Measurements from ENCODE around the gene CCDC80. TPM values are rescaled to one million over a fixed set of nuclear protein-coding genes. Genes with fewer than 3 reads are reported as not detected.

The CCDC80 gene
- total RNA-seq, 1 donor from 2014 or later: 0.86 TPM

DNA sequence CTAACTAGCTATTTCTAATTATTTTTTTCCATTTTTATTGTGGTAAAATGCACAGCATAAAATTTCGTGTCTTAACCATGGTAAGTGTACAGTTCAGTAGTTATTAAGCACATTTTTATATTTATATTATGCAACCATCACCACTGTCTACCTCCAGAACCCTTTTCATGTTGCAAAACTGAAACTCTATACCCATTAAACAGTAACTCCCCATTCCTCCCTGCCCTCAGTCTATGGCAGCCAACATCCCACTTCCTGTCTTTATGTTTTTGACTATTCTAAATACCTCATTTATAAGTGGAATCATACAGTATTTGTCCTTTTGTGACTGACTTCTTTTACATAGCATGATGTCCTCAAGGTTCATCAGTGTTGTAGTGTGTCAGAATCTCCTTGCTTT, 53.6 kb downstream of the CCDC80 start:
- H3K27ac Mint-ChIP-seq (ENCODE audit: unreplicated experiment): no peak overlapping the region
- no peaks in the 10 kb centered on the region for H3K9me3 Mint-ChIP-seq (ENCODE audit: unreplicated experiment)
- no peak overlapping the region for H3K4me3 Mint-ChIP-seq (ENCODE audit: unreplicated experiment)
- no peaks in the 10 kb centered on the region for H3K27me3 Mint-ChIP-seq (ENCODE audit: unreplicated experiment)
- H3K36me3 Mint-ChIP-seq (ENCODE audit: unreplicated experiment): no peaks in the 10 kb centered on the region
- DNase-seq: no peak
- no peaks in the 10 kb centered on the region for H3K4me1 Mint-ChIP-seq (ENCODE audit: low read depth, unreplicated experiment)
- TF ChIP-seq, protein P1, sequence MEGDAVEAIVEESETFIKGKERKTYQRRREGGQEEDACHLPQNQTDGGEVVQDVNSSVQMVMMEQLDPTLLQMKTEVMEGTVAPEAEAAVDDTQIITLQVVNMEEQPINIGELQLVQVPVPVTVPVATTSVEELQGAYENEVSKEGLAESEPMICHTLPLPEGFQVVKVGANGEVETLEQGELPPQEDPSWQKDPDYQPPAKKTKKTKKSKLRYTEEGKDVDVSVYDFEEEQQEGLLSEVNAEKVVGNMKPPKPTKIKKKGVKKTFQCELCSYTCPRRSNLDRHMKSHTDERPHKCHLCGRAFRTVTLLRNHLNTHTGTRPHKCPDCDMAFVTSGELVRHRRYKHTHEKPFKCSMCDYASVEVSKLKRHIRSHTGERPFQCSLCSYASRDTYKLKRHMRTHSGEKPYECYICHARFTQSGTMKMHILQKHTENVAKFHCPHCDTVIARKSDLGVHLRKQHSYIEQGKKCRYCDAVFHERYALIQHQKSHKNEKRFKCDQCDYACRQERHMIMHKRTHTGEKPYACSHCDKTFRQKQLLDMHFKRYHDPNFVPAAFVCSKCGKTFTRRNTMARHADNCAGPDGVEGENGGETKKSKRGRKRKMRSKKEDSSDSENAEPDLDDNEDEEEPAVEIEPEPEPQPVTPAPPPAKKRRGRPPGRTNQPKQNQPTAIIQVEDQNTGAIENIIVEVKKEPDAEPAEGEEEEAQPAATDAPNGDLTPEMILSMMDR (IDR thresholded peaks at IDR 0.05; ENCODE audit: partially characterized antibody, unreplicated experiment): no peak

DNA sequence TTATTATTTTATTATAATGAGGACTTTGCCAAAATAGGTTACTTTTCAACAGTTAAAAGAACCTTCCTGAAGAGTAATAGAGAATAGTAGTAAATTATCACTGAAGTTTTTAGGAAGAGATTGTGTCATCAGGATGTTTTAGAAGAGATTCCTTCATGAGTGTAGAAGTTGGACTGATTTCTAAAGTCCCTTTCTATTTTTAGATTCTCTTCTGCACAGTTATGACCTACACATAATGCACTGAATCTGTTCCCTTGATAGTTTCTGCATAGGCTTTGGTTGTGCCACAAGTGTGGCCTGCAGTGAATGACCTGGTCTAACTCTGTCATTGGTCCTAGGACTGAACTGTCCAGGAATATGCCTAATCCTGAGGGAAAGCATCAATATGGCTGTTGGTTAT, 55.2 kb downstream of the CCDC80 start:
- Mint-ChIP-seq H3K36me3 (ENCODE audit: unreplicated experiment) (no peaks in the 10 kb centered on the region), H3K27me3 (ENCODE audit: unreplicated experiment) (no peaks in the 10 kb centered on the region), H3K27ac (ENCODE audit: unreplicated experiment) (no peak overlapping the region), H3K9me3 (ENCODE audit: unreplicated experiment) (no peaks in the 10 kb centered on the region), H3K4me3 (ENCODE audit: unreplicated experiment) (no peak overlapping the region), H3K4me1 (ENCODE audit: low read depth, unreplicated experiment) (no peaks in the 10 kb centered on the region)
- no peak for DNase-seq
- TF ChIP-seq, protein P1 (IDR thresholded peaks at IDR 0.05; ENCODE audit: partially characterized antibody, unreplicated experiment): no peak

DNA sequence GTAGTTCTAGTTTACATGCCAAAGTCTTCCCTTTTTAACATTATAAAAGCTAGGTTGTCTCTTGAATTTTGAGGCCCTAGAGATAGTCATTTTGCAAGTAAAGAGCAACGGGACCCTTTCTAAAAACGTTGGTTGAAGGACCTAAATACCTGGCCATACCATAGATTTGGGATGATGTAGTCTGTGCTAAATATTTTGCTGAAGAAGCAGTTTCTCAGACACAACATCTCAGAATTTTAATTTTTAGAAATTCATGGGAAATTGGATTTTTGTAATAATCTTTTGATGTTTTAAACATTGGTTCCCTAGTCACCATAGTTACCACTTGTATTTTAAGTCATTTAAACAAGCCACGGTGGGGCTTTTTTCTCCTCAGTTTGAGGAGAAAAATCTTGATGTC, 57.8 kb downstream of the CCDC80 start:
- TF ChIP-seq, protein P1 (IDR thresholded peaks at IDR 0.05; ENCODE audit: partially characterized antibody, unreplicated experiment): no peak
- Mint-ChIP-seq H3K27ac (ENCODE audit: unreplicated experiment) (no peak overlapping the region), H3K27me3 (ENCODE audit: unreplicated experiment) (no peaks in the 10 kb centered on the region), H3K9me3 (ENCODE audit: unreplicated experiment) (no peaks in the 10 kb centered on the region), H3K4me3 (ENCODE audit: unreplicated experiment) (no peak overlapping the region), H3K4me1 (ENCODE audit: low read depth, unreplicated experiment) (no peaks in the 10 kb centered on the region), H3K36me3 (ENCODE audit: unreplicated experiment) (no peaks in the 10 kb centered on the region)
- DNase-seq: no peak

DNA sequence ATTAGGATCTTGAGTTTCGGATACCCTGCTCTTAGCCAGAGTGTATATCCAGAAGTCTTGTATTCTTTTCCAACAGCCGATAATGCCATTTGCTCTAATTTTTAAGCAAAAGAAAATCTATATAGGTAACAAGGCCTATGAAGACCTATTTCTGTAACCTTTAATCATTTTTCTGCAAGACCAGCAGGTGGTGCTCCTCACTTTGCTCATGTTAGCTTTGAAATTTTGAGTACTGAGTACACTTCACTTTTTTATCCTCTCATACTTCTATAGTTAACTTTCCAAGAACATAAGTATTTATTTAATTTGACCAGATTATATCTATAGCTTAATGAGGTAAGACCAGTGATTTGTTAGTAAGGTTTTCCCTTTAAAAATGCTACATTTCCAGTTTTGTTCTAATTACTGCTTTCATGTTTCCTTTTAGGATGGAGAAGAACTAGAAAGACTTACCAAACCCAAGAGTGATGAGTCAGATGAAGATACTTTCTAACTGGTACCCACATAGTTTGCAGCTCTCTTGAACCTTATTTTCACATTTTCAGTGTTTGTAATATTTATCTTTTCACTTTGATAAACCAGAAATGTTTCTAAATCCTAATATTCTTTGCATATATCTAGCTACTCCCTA, 58.6 kb downstream of the CCDC80 start:
- H3K36me3 Mint-ChIP-seq (ENCODE audit: unreplicated experiment): no peaks in the 10 kb centered on the region
- H3K9me3 Mint-ChIP-seq (ENCODE audit: unreplicated experiment): no peaks in the 10 kb centered on the region
- TF ChIP-seq, protein P1 (IDR thresholded peaks at IDR 0.05; ENCODE audit: partially characterized antibody, unreplicated experiment): peak; percentile 51
- no peaks in the 10 kb centered on the region for H3K4me1 Mint-ChIP-seq (ENCODE audit: low read depth, unreplicated experiment)
- DNase-seq: peak; percentile 26
- H3K27ac Mint-ChIP-seq (ENCODE audit: unreplicated experiment): no peak overlapping the region
- H3K4me3 Mint-ChIP-seq (ENCODE audit: unreplicated experiment): no peak overlapping the region
- H3K27me3 Mint-ChIP-seq (ENCODE audit: unreplicated experiment): no peaks in the 10 kb centered on the region

DNA sequence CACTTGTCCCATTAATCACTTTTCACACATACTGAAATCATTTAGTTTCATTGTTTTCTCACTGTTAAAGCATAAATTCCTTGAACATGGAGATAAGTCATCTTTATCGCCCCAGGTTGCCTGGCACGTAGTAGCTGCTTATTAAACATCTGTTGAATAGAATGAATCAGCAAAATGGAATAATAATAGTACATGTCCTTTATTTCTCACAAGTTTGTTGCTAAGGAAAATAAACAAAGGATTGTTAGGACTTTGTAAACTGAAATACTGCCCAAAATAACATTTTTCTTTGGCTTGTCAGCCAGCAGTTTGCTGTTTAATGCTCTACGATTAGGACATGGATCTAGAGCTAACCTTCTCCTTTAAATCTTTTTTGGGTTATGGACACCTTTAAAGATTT, 61.2 kb downstream of the CCDC80 start:
- Mint-ChIP-seq H3K4me3 (ENCODE audit: unreplicated experiment) (no peak overlapping the region), H3K27ac (ENCODE audit: unreplicated experiment) (no peak overlapping the region), H3K9me3 (ENCODE audit: unreplicated experiment) (no peaks in the 10 kb centered on the region), H3K27me3 (ENCODE audit: unreplicated experiment) (no peaks in the 10 kb centered on the region), H3K4me1 (ENCODE audit: low read depth, unreplicated experiment) (no peaks in the 10 kb centered on the region), H3K36me3 (ENCODE audit: unreplicated experiment) (no peaks in the 10 kb centered on the region)
- no peak for DNase-seq
- TF ChIP-seq, protein P1 (IDR thresholded peaks at IDR 0.05; ENCODE audit: partially characterized antibody, unreplicated experiment): no peak
